SK-N-MC (cell line): Measurements from ENCODE around the gene GGACT.

ENCODE experiments used
- EZH2 ChIP-seq: fragments of 200-600 bp; sonication (generic); IDR thresholded peaks from one replicate; pipeline ENCODE4 v1.6.1; 2017; ENCODE audit warnings: antibody characterized with exemption
- POLR2AphosphoS5 ChIP-seq: IDR thresholded peaks from 2 replicates; pipeline ENCODE4 v1.6.1; 2012; ENCODE audit warnings: mild to moderate bottlenecking, low read depth, low read length, borderline replicate concordance

- TF ChIP-seq POLR2AphosphoS5 (no peak), EZH2 (no peak)
Measured at GRCh38 chr13:100483139-100483538, 105.5 kb downstream of the GGACT start.
